ENCODE data around the gene CLCN3.
"Not testable (repeated sequence)": the region's sequence is repeated elsewhere in the genome, so short reads cannot be mapped to it uniquely, and the experiment has no call there.

CLCN3 gene

GRCh38 chr4:169657470-169658107 is 37.2 kb downstream of the CLCN3 start:
- no peak for DNase-seq (ENCODE audit: low spot score)

GRCh38 chr4:169658196-169658595 is 37.8 kb downstream of the CLCN3 start:
- no peak for DNase-seq (ENCODE audit: low spot score)

- no peak for DNase-seq (ENCODE audit: low spot score)
These were observed 38.8 kb downstream of the CLCN3 start for GRCh38 chr4:169658975-169659715.

GRCh38 chr4:169659716-169660670 is 39.6 kb downstream of the CLCN3 start:
- peak; percentile 90 for DNase-seq (ENCODE audit: low spot score)

- no peak for DNase-seq (ENCODE audit: low spot score)
These were observed 40.6 kb downstream of the CLCN3 start for GRCh38 chr4:169660929-169661328.

- no peak for DNase-seq (ENCODE audit: low spot score)
These were observed 41.4 kb downstream of the CLCN3 start for GRCh38 chr4:169661761-169662160.

- DNase-seq (ENCODE audit: low spot score), result no peak
These were observed 41.8 kb downstream of the CLCN3 start for GRCh38 chr4:169662206-169662605.

- no peak for DNase-seq (ENCODE audit: low spot score)
These were observed 43.0 kb downstream of the CLCN3 start for GRCh38 chr4:169663402-169663801.

GRCh38 chr4:169663831-169664230 is 43.5 kb downstream of the CLCN3 start:
- no peak for DNase-seq (ENCODE audit: low spot score)

GRCh38 chr4:169664615-169665014 is 44.2 kb downstream of the CLCN3 start:
- no peak for DNase-seq (ENCODE audit: low spot score)

- DNase-seq (ENCODE audit: low spot score), result no peak
These were observed 44.8 kb downstream of the CLCN3 start for GRCh38 chr4:169665046-169665737.

- no peak for DNase-seq (ENCODE audit: low spot score)
These were observed 47.8 kb downstream of the CLCN3 start for GRCh38 chr4:169668069-169668721.

- no peak for DNase-seq (ENCODE audit: low spot score)
These were observed 55.4 kb downstream of the CLCN3 start for GRCh38 chr4:169675825-169676224.

GRCh38 chr4:169677150-169677748 is 56.9 kb downstream of the CLCN3 start:
- no peak for DNase-seq (ENCODE audit: low spot score)

- DNase-seq (ENCODE audit: low spot score), result not testable (repeated sequence)
These were observed 58.1 kb downstream of the CLCN3 start for GRCh38 chr4:169678486-169678885.

GRCh38 chr4:169678951-169679591 is 58.7 kb downstream of the CLCN3 start:
- DNase-seq (ENCODE audit: low spot score), result not testable (repeated sequence)

GRCh38 chr4:169682372-169683047 is 62.1 kb downstream of the CLCN3 start:
- DNase-seq (ENCODE audit: low spot score), result no peak

- no peak for DNase-seq (ENCODE audit: low spot score)
These were observed 69.3 kb downstream of the CLCN3 start for GRCh38 chr4:169689681-169690080.

GRCh38 chr4:169690787-169691186 is 70.4 kb downstream of the CLCN3 start:
- no peak for DNase-seq (ENCODE audit: low spot score)

GRCh38 chr4:169698331-169698730 is 78.0 kb downstream of the CLCN3 start:
- no peak for DNase-seq (ENCODE audit: low spot score)
